GM12878 (cell line): ENCODE results near the gene SNCAIP. TPM values are rescaled to one million over a fixed set of nuclear protein-coding genes. Genes with fewer than 3 reads are reported as not detected.

Experiments
- ATAC-seq: fragments of 200-7000 bp; cut with Tn5 transposase; 3 replicates; pipeline ENCODE4 v1.9.1; 2020; ENCODE audit warnings: mild to moderate bottlenecking, moderate library complexity
- BruUV-seq: library from RNA; stranded (reverse); fragments of 400-500 nt; replicated peaks from 2 replicates; lab custom pipeline; 2021; lab: Mats Ljungman, UMichigan
- CTCF ChIA-PET: fragments of 300-600 bp; sonication (Branson Sonifier 250); formaldehyde crosslinking; extraction: SDS; loops from one replicate; lab custom pipeline; 2021; ENCODE audit warnings: inconsistent platforms; lab: Yijun Ruan, JAX
- POLR2A ChIA-PET: fragments of 350-600 bp; formaldehyde crosslinking; extraction: SDS; loops from one replicate; lab custom pipeline; 2021; ENCODE audit warnings: inconsistent platforms; lab: Charles Lee
- RAD21 ChIA-PET: fragments of 300-600 bp; sonication (Branson Sonifier 250); formaldehyde crosslinking; loops from one replicate; lab custom pipeline; 2023; ENCODE audit warnings: antibody characterized with exemption; ENCODE audit not compliant: unreplicated experiment; lab: Charles Lee
- SMC1A ChIA-PET: fragments of 300-600 bp; sonication (Branson Sonifier 250); formaldehyde crosslinking; loops from one replicate; lab custom pipeline; 2023; ENCODE audit not compliant: unreplicated experiment, uncharacterized antibody; lab: Charles Lee
- DNase-seq: peaks from one replicate; pipeline ENCODE4 v3.0.0-alpha.2; 2011; ENCODE audit warnings: low read depth, low spot score
- FAIRE-seq: peaks from 3 replicates; lab custom pipeline; 2011; peaks lifted over from hg19 to GRCh38; lab: Jason Lieb, UNC
- H2AFZ ChIP-seq: 2 replicates; pipeline ENCODE4 v1.6.0; 2011; ENCODE audit warnings: low read depth, low read length, control low read depth; ENCODE audit not compliant: control insufficient read depth
- H3K27ac ChIP-seq: 2 replicates; pipeline ENCODE4 v1.5.1; 2011; ENCODE audit warnings: control low read depth; ENCODE audit not compliant: control insufficient read depth, insufficient read depth
- H3K27me3 ChIP-seq, 2 experiments: replicated peaks in 1 of 2; 2 replicates each; pipeline versions ENCODE4 v1.6.0 to v1.6.1; 2011; ENCODE audit warnings: low read length in 1 of 2; ENCODE audit not compliant: control insufficient read depth in 2 of 2, insufficient read depth in 2 of 2
- H3K36me3 ChIP-seq, 2 experiments: 2 replicates each; pipeline ENCODE4 v1.5.1; 2011; ENCODE audit warnings: low read length in 1 of 2; ENCODE audit not compliant: control insufficient read depth in 2 of 2, insufficient read depth in 2 of 2
- H3K4me1 ChIP-seq: 2 replicates; pipeline ENCODE4 v1.6.1; 2011; ENCODE audit warnings: mild to moderate bottlenecking, low read length, moderate library complexity, mixed read lengths; ENCODE audit not compliant: control insufficient read depth, insufficient read depth
- H3K4me2 ChIP-seq: 2 replicates; pipeline ENCODE4 v1.6.0; 2011; ENCODE audit warnings: control low read depth; ENCODE audit not compliant: control insufficient read depth, insufficient read depth
- H3K4me3 ChIP-seq: fragments of 200-600 bp; sonication (generic); 2 replicates; pipeline ENCODE4 v1.5.1; 2016
- H3K79me2 ChIP-seq: 2 replicates; pipeline ENCODE4 v1.6.0; 2011; ENCODE audit warnings: low read length; ENCODE audit not compliant: control insufficient read depth, insufficient read depth
- H3K9ac ChIP-seq: 2 replicates; pipeline ENCODE4 v1.8.0; 2011; ENCODE audit warnings: low read length, control low read depth, mixed read lengths; ENCODE audit not compliant: control insufficient read depth, insufficient read depth
- H3K9me3 ChIP-seq: replicated peaks from 3 replicates; pipeline ENCODE4 v1.5.1; 2011; ENCODE audit warnings: mild to moderate bottlenecking, low read length; ENCODE audit not compliant: control insufficient read depth, insufficient read depth
- H4K20me1 ChIP-seq: 2 replicates; pipeline ENCODE4 v1.6.0; 2011; ENCODE audit not compliant: control insufficient read depth, insufficient read depth
- HDAC2 ChIP-seq: fragments of 200-600 bp; sonication (generic); IDR thresholded peaks from 2 replicates; pipeline ENCODE4 v1.6.1; 2017
- RUNX3 ChIP-seq: IDR thresholded peaks from 2 replicates; pipeline ENCODE4 v1.6.1; 2012; ENCODE audit warnings: low read length, inconsistent platforms
- WGBS: methylation state at CpG from one replicate; pipeline ENCODE4 v1.1.6; 2016; ENCODE audit warnings: low lambda C conversion rate; ENCODE audit not compliant: insufficient replicate concordance, insufficient coverage; ENCODE audit errors: missing lambda C conversion rate; 5-methylcytosine and 5-hydroxymethylcytosine counted together
- in situ Hi-C: fragments of 300-500 bp; cut with MboI; formaldehyde crosslinking; loops from 9 replicates; pipeline ENCODE4 v1.14.3; 2018; ENCODE audit warnings: mixed read lengths
- intact Hi-C: fragments of 100-400 bp; cut with micrococcal nuclease; formaldehyde crosslinking; loops from one replicate; pipeline ENCODE4 v1.14.2; 2022; ENCODE audit not compliant: unreplicated experiment
- polyA plus RNA-seq, 11 experiments: library from polyadenylated mRNA; depleted of rRNA in 4 of 11; unstranded in 6 of 11; stranded (reverse) in 5 of 11; fragments of >200 nt; fragmentation: Nextera tagmentation in 4 of 11; fragmentation: Illumina TruSeq in 1 of 11; extraction: Ambion mirVana in 4 of 11; extraction: Trizol in 1 of 11; gene quantifications; 1 replicate in 1 of 11; 2 replicates in 10 of 11; pipeline versions ENCODE4 v1.2.1 to v1.2.3, GENCODE V29; 2011 to 2016; ENCODE audit warnings: inconsistent platforms in 2 of 11, missing spikeins in 2 of 11, low read depth in 1 of 11
- total RNA-seq, 4 experiments: library from RNA; depleted of rRNA in 3 of 4; stranded (reverse); fragments of >200 nt in 3 of 4; fragmentation: Illumina TruSeq in 1 of 4; extraction: Trizol in 1 of 4; gene quantifications; 2 replicates each; pipeline versions ENCODE4 v1.2.1 to v1.2.3, GENCODE V29; 2013 to 2021
- TF ChIP-seq, protein P1 (sequence below): fragments of 450-650 bp; IDR thresholded peaks from 2 replicates; pipeline ENCODE4 v1.6.1; 2017; ENCODE audit warnings: mild to moderate bottlenecking, moderate library complexity

The SNCAIP gene
- total and polyA plus RNA-seq, 10 of the 15 experiments (the other 5 are each of a cell fraction or from before 2014, with no cell fraction given) = 0.03 to 0.62 (median 0.16) TPM; not detected in 1

DNA sequence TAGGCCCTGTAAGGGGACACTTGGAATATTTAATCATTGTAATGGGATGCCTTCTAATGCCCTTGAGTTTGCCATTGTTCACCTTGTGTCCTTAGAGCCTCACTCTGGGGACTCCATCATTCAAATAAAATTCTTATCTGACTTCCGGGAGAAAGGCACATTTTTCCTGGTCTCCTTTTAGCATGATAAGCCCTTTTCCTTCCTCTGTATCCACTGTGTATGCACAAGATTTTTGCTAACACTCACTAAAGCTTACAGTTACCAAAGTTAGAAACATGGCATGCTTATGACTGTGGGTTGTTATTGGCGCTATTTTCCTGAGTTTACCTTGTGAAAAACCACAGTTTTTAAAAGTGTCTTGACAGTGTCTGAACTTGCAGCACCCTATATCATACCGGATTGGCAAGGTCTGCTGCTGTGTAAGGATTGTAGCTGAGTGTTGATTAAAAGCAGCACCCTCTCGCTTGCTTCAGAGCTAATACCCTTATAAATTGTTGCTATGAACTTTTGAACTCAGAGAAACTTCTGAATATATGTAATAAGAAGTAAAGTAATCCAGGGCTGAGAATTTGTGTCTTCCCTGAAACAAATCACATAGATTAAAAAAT is 46.4 kb downstream of the SNCAIP start:
- CTCF ChIA-PET = no interaction called here
- Histone ChIP-seq H3K27ac (no peak overlapping the region), H4K20me1 (no peaks in the 10 kb centered on the region), H3K4me1 (no peaks in the 10 kb centered on the region), H3K9ac (no peak overlapping the region), H2AFZ (no peak overlapping the region), H3K4me2 (no peak overlapping the region), H3K4me3 (no peak overlapping the region), H3K79me2 (no peaks in the 10 kb centered on the region), H3K9me3 (no peaks in the 10 kb centered on the region), H3K27me3 (no peaks in the 10 kb centered on the region), H3K36me3 (no peaks in the 10 kb centered on the region)
- DNase-seq = no peak
- RAD21 ChIA-PET = interaction anchor here (1.0 kb wide), 1 partner anchor 55 kb away, joined by 3 read pairs; no protein-coding TSS in a partner anchor
- no peak for TF ChIP-seq HDAC2
- TF ChIP-seq RUNX3 = no peak
- TF ChIP-seq, protein P1, sequence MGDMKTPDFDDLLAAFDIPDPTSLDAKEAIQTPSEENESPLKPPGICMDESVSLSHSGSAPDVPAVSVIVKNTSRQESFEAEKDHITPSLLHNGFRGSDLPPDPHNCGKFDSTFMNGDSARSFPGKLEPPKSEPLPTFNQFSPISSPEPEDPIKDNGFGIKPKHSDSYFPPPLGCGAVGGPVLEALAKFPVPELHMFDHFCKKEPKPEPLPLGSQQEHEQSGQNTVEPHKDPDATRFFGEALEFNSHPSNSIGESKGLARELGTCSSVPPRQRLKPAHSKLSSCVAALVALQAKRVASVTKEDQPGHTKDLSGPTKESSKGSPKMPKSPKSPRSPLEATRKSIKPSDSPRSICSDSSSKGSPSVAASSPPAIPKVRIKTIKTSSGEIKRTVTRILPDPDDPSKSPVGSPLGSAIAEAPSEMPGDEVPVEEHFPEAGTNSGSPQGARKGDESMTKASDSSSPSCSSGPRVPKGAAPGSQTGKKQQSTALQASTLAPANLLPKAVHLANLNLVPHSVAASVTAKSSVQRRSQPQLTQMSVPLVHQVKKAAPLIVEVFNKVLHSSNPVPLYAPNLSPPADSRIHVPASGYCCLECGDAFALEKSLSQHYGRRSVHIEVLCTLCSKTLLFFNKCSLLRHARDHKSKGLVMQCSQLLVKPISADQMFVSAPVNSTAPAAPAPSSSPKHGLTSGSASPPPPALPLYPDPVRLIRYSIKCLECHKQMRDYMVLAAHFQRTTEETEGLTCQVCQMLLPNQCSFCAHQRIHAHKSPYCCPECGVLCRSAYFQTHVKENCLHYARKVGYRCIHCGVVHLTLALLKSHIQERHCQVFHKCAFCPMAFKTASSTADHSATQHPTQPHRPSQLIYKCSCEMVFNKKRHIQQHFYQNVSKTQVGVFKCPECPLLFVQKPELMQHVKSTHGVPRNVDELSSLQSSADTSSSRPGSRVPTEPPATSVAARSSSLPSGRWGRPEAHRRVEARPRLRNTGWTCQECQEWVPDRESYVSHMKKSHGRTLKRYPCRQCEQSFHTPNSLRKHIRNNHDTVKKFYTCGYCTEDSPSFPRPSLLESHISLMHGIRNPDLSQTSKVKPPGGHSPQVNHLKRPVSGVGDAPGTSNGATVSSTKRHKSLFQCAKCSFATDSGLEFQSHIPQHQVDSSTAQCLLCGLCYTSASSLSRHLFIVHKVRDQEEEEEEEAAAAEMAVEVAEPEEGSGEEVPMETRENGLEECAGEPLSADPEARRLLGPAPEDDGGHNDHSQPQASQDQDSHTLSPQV = no peak
- ATAC-seq = no peak
- POLR2A ChIA-PET = interaction anchor here (0.6 kb wide), 1 partner anchor 8 kb away, joined by 4 read pairs; no protein-coding TSS in a partner anchor
- WGBS = 24% methylated on average over 4 of the region's 4 CpGs
- intact Hi-C loops (no loop called here), in situ Hi-C loops (no loop called here)
- peak; percentile 13 for FAIRE-seq
- BruUV-seq = no TSS peak
- SMC1A ChIA-PET = interaction anchor here (1.1 to 1.6 kb wide), 2 partner anchors 10 to 14 kb away, joined by 3 read pairs; no protein-coding TSS in a partner anchor
